Liver (tissue), 9 donors: Measurements from ENCODE around the gene TSBP1. TPM values are rescaled to one million over a fixed set of nuclear protein-coding genes. Genes with fewer than 3 reads are reported as not detected.
"Not testable (repeated sequence)": the region's sequence is repeated elsewhere in the genome, so short reads cannot be mapped to it uniquely, and the experiment has no call there.

Experiments
- DNase-seq: peaks from one replicate; pipeline ENCODE4 v3.0.0-alpha.2; 2017; ENCODE audit warnings: low spot score
- H3K27ac ChIP-seq, 2 donors: one replicate each; pipeline ENCODE4 v1.7.0; 2013; ENCODE audit warnings: inconsistent platforms in 2 of 2, low read length in 2 of 2, control low read depth in 1 of 2, low read depth in 1 of 2, mild to moderate bottlenecking in 1 of 2
- H3K27me3 ChIP-seq, 4 donors: one replicate each; pipeline versions ENCODE4 v1.6.1 to v1.7.0; 2013; ENCODE audit warnings: low read length in 3 of 4, inconsistent platforms in 1 of 4, mild to moderate bottlenecking in 1 of 4, moderate library complexity in 1 of 4; ENCODE audit not compliant: control insufficient read depth in 4 of 4, insufficient read depth in 4 of 4
- H3K36me3 ChIP-seq, 4 donors: one replicate each; pipeline versions ENCODE4 v1.6.1 to v1.7.0; 2013; ENCODE audit warnings: low read length in 3 of 4, mild to moderate bottlenecking in 3 of 4, low read depth in 1 of 4, moderate library complexity in 1 of 4; ENCODE audit not compliant: control insufficient read depth in 4 of 4, insufficient read depth in 3 of 4
- H3K4me1 ChIP-seq, 4 donors: one replicate each; pipeline versions ENCODE4 v1.6.1 to v1.7.0; 2013; ENCODE audit warnings: low read length in 3 of 4, mild to moderate bottlenecking in 3 of 4, moderate library complexity in 1 of 4; ENCODE audit not compliant: control insufficient read depth in 4 of 4, insufficient read depth in 4 of 4
- H3K4me3 ChIP-seq, 3 donors: one replicate each; pipeline versions ENCODE4 v1.6.1 to v1.7.0; 2013; ENCODE audit warnings: low read length in 3 of 3, control low read depth in 1 of 3, low read depth in 1 of 3, mild to moderate bottlenecking in 1 of 3
- H3K9ac ChIP-seq, 2 donors: one replicate each; pipeline ENCODE4 v1.7.0; 2013; ENCODE audit warnings: low read length in 2 of 2, mild to moderate bottlenecking in 2 of 2, moderate library complexity in 2 of 2, control low read depth in 1 of 2, low read depth in 1 of 2
- H3K9me3 ChIP-seq, 4 donors: one replicate each; pipeline versions ENCODE4 v1.6.1 to v1.7.0; 2013; ENCODE audit warnings: low read length in 3 of 4; ENCODE audit not compliant: control insufficient read depth in 4 of 4
- EGR1 ChIP-seq, 2 donors: IDR thresholded peaks; 2 replicates each; pipeline ENCODE4 v1.6.1; 2016 to 2018; ENCODE audit warnings: antibody characterized with exemption in 2 of 2, low read depth in 2 of 2
- FOXA2 ChIP-seq: IDR thresholded peaks from 2 replicates; pipeline ENCODE4 v1.6.1; 2016; ENCODE audit warnings: antibody characterized with exemption
- GABPA ChIP-seq, 2 donors: IDR thresholded peaks in 1 of 2; conservative IDR thresholded peaks in 1 of 2; 2 replicates each; pipeline ENCODE4 v1.6.1; 2016; ENCODE audit warnings: antibody characterized with exemption in 2 of 2, mild to moderate bottlenecking in 1 of 2, moderate library complexity in 1 of 2
- HNF4A ChIP-seq, 2 donors: conservative IDR thresholded peaks; 2 replicates each; pipeline ENCODE4 v1.6.1; 2016; ENCODE audit warnings: antibody characterized with exemption in 2 of 2, mild to moderate bottlenecking in 2 of 2
- JUND ChIP-seq, 2 donors: IDR thresholded peaks; 2 replicates each; pipeline ENCODE4 v1.6.1; 2016; ENCODE audit warnings: antibody characterized with exemption in 2 of 2
- NR2F2 ChIP-seq: IDR thresholded peaks from 2 replicates; pipeline ENCODE4 v1.6.1; 2016; ENCODE audit warnings: antibody characterized with exemption
- RXRA ChIP-seq, 2 donors: IDR thresholded peaks; 2 replicates each; pipeline ENCODE4 v1.6.1; 2017 to 2018; ENCODE audit warnings: antibody characterized with exemption in 2 of 2, mild to moderate bottlenecking in 1 of 2
- TAF1 ChIP-seq: conservative IDR thresholded peaks from 2 replicates; pipeline ENCODE4 v1.6.1; 2016; ENCODE audit warnings: antibody characterized with exemption, mild to moderate bottlenecking
- WGBS: extraction: QIAGEN DNeasy Blood & Tissue Kit; methylation state at CpG from one replicate; pipeline ENCODE4 v1.1.7; 2013; 5-methylcytosine and 5-hydroxymethylcytosine counted together
- polyA plus RNA-seq, 2 donors: library from polyadenylated mRNA; stranded (reverse) in 1 of 2; unstranded in 1 of 2; fragments of 200-250 nt in 1 of 2; fragments of >200 nt in 1 of 2; fragmentation: Nextera tagmentation in 1 of 2; extraction: Ambion mirVana in 1 of 2; gene quantifications; one replicate each; pipeline versions ENCODE4 v1.2.1 to v1.2.3, GENCODE V29; 2013 to 2015
- total RNA-seq, 2 donors: library from RNA; depleted of rRNA; stranded (reverse); fragments of >200 nt; gene quantifications; one replicate each; pipeline ENCODE4 v1.2.3, GENCODE V29; 2014
- TF ChIP-seq, protein P1 (sequence below): IDR thresholded peaks from 2 replicates; pipeline ENCODE4 v1.6.1; 2016; ENCODE audit warnings: antibody characterized with exemption
- TF ChIP-seq, protein P2 (sequence below): IDR thresholded peaks from 2 replicates; pipeline ENCODE4 v1.6.1; 2016; ENCODE audit warnings: antibody characterized with exemption, mild to moderate bottlenecking
- TF ChIP-seq, protein P3 (sequence below): IDR thresholded peaks from 2 replicates; pipeline ENCODE4 v1.6.1; 2016; ENCODE audit warnings: antibody characterized with exemption
- TF ChIP-seq, protein P4 (sequence below): fragments of 150-350 bp; IDR thresholded peaks from 2 replicates; pipeline ENCODE4 v1.5.1; 2017; ENCODE audit warnings: improper control_type of control experiment, low read depth, low read length; ENCODE audit not compliant: missing input control
- donor health status: healthy.
- donor health status: healthy.
- donor health status: healthy.
- donor health status: healthy.
- donor health status: healthy.

TSBP1 gene
- total and polyA plus RNA-seq, 4 donors: not detected

DNA sequence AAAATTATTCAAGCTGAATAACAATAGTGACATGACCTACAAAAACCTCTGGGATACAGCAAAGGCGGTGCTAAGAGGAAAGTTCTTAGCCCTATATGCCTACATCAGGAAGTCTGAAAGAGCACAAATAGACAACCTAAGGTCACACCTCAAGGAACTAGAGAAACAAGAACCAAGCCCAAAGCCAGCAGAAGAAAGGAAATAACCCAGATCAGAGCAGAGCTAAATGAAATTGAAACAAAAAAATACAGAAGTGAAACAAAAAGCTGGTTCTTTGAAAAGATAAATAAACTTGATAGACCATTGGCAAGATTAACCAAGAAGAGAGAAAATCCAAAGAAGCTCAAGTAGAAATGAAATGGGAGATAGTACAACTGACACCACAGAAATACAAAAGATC is 100.3 kb downstream of the TSBP1 start:
- Histone ChIP-seq H3K36me3 (no peaks in the 10 kb centered on the region), H3K4me3 (no peak overlapping the region), H3K27ac (no peak overlapping the region), H3K27me3 (no peaks in the 10 kb centered on the region), H3K4me1 (no peaks in the 10 kb centered on the region), H3K9me3 (no peaks in the 10 kb centered on the region), H3K9ac (no peak overlapping the region)
- 69% methylated on average over 1 of the region's 1 CpG for WGBS
- DNase-seq: no peak
- TF ChIP-seq FOXA2 (no peak), EGR1 (IDR thresholded peaks at IDR 0.05; ENCODE audit: low read depth in 2 of 2) (no peak), NR2F2 (no peak), TAF1 (no peak), RXRA (IDR thresholded peaks at IDR 0.05) (no peak), GABPA (IDR thresholded peaks at IDR 0.05 in 1 of 2, conservative IDR thresholded peaks at IDR 0.05 in 1 of 2) (no peak), HNF4A (conservative IDR thresholded peaks at IDR 0.05) (no peak), JUND (IDR thresholded peaks at IDR 0.05) (no peak)
- TF ChIP-seq, protein P1, sequence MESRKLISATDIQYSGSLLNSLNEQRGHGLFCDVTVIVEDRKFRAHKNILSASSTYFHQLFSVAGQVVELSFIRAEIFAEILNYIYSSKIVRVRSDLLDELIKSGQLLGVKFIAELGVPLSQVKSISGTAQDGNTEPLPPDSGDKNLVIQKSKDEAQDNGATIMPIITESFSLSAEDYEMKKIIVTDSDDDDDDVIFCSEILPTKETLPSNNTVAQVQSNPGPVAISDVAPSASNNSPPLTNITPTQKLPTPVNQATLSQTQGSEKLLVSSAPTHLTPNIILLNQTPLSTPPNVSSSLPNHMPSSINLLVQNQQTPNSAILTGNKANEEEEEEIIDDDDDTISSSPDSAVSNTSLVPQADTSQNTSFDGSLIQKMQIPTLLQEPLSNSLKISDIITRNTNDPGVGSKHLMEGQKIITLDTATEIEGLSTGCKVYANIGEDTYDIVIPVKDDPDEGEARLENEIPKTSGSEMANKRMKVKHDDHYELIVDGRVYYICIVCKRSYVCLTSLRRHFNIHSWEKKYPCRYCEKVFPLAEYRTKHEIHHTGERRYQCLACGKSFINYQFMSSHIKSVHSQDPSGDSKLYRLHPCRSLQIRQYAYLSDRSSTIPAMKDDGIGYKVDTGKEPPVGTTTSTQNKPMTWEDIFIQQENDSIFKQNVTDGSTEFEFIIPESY: no peak
- TF ChIP-seq, protein P2, sequence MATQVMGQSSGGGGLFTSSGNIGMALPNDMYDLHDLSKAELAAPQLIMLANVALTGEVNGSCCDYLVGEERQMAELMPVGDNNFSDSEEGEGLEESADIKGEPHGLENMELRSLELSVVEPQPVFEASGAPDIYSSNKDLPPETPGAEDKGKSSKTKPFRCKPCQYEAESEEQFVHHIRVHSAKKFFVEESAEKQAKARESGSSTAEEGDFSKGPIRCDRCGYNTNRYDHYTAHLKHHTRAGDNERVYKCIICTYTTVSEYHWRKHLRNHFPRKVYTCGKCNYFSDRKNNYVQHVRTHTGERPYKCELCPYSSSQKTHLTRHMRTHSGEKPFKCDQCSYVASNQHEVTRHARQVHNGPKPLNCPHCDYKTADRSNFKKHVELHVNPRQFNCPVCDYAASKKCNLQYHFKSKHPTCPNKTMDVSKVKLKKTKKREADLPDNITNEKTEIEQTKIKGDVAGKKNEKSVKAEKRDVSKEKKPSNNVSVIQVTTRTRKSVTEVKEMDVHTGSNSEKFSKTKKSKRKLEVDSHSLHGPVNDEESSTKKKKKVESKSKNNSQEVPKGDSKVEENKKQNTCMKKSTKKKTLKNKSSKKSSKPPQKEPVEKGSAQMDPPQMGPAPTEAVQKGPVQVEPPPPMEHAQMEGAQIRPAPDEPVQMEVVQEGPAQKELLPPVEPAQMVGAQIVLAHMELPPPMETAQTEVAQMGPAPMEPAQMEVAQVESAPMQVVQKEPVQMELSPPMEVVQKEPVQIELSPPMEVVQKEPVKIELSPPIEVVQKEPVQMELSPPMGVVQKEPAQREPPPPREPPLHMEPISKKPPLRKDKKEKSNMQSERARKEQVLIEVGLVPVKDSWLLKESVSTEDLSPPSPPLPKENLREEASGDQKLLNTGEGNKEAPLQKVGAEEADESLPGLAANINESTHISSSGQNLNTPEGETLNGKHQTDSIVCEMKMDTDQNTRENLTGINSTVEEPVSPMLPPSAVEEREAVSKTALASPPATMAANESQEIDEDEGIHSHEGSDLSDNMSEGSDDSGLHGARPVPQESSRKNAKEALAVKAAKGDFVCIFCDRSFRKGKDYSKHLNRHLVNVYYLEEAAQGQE: no peak
- TF ChIP-seq, protein P3, sequence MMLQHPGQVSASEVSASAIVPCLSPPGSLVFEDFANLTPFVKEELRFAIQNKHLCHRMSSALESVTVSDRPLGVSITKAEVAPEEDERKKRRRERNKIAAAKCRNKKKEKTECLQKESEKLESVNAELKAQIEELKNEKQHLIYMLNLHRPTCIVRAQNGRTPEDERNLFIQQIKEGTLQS: no peak
- TF ChIP-seq, protein P4, sequence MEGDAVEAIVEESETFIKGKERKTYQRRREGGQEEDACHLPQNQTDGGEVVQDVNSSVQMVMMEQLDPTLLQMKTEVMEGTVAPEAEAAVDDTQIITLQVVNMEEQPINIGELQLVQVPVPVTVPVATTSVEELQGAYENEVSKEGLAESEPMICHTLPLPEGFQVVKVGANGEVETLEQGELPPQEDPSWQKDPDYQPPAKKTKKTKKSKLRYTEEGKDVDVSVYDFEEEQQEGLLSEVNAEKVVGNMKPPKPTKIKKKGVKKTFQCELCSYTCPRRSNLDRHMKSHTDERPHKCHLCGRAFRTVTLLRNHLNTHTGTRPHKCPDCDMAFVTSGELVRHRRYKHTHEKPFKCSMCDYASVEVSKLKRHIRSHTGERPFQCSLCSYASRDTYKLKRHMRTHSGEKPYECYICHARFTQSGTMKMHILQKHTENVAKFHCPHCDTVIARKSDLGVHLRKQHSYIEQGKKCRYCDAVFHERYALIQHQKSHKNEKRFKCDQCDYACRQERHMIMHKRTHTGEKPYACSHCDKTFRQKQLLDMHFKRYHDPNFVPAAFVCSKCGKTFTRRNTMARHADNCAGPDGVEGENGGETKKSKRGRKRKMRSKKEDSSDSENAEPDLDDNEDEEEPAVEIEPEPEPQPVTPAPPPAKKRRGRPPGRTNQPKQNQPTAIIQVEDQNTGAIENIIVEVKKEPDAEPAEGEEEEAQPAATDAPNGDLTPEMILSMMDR: no peak

DNA sequence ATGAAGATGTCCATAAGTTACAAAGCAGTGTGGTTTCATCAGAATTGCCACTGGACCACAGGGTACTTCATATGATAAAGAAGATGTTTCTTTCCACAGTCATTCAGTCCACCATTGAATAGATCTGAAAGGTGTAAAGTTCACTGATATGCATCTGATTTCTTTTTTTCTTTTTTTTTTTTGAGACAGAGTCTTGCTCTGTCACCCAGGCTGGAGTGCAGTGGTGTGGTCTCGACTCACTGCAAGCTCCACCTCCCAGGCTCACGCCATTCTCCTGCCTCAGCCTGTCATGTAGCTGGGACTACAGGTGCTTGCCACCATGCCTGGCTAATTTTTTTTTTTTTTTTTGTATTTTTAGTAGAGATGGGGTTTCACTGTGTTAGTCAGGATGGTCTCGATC is 103.2 kb downstream of the TSBP1 start:
- H3K9me3 ChIP-seq, H3K9ac ChIP-seq, H3K36me3 ChIP-seq, DNase-seq, H3K27ac ChIP-seq, H3K4me3 ChIP-seq, H3K27me3 ChIP-seq, H3K4me1 ChIP-seq: not testable (repeated sequence)
- WGBS: 74% methylated on average over 3 of the region's 3 CpGs
